Middle frontal gyrus (tissue), 1 donor: ENCODE measurements around the gene MMRN1.

ENCODE experiments used
- DNase-seq: peaks from one replicate; pipeline ENCODE4 v3.0.0-alpha.2; 2015; ENCODE audit warnings: low spot score; ENCODE audit errors: extremely low spot score

MMRN1 gene

GRCh38 chr4:89894649-89895550 lies at the start of gene MMRN1:
Gene MMRN1 (plus strand): TSS chr4:89894854. CDS start chr4:89894972, 118 bp downstream.
- DNase-seq = no peak

GRCh38 chr4:89847571-89848325 lies 46.9 kb upstream of the MMRN1 start:
- no peak for DNase-seq

DNA sequence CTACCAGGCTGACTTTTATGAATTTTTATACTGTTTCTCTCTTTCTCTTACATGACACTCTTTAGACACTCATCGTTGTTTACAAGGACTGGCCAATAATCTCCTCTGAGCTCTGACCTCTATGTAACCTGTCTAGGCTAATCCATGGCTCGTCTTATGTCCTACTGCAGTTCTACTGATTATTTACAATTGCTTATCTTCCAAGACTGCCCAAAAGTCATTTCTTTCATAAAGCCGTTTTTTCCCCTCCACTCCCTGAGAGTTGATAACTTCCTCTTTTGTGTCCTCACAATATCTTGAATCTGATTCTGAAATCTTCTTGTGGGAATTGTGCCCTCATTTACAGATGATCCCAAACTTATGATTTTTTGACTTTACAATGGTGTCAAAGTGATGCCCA lies 39.4 kb upstream of the MMRN1 start:
- DNase-seq = no peak

GRCh38 chr4:89860971-89861370 lies 33.7 kb upstream of the MMRN1 start:
- DNase-seq = no peak

DNA sequence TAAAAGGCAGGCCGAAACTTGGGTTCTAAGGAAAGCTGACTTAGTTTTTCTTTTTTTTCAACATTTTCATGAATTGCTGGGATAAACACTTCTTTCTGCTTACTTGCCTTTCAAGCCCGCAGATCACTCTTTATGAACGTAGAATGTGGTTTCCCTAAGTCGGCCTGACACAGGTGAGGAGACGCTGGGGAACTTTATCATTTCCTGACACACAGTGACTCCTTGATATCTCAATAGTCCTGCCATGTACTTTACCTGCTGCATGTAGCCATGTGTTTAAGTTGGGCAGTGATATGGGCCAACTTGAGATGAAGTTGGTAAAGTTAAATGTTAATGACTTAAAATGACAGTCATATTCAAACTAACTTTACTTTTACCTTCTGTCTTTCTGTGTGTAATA lies 31.1 kb upstream of the MMRN1 start:
- DNase-seq = no peak

GRCh38 chr4:89868276-89868675 lies 26.4 kb upstream of the MMRN1 start:
- DNase-seq = no peak

DNA sequence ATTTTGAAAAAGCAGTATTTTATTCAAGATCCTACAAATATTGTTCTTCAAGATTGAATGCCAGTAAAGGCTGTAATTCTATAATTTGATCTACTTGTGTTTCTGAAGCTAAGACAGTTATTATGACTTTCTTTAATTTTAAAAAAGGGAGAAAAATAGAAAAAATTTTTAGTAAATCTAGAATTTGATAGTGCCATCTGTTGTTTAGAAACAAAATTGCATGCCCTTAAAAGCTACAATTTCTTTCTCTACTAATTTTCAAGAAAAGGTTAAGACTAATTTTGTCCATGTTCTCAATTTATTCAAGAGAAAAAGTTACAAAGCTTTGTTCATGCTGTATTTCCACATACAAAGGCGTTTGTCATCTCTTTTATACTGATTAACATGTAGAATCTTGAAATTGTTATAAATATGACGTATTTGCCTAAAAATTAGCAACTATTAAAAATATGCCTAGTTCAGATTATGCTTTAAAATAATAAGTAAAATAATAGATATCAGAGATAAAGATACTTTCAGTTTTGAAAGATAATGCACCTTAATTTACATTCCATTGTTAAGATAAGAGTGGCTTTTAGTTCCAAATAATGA lies 25.6 kb upstream of the MMRN1 start:
- no peak for DNase-seq

- no peak for DNase-seq
These were observed 23.4 kb upstream of the MMRN1 start for GRCh38 chr4:89871211-89871610.

DNA sequence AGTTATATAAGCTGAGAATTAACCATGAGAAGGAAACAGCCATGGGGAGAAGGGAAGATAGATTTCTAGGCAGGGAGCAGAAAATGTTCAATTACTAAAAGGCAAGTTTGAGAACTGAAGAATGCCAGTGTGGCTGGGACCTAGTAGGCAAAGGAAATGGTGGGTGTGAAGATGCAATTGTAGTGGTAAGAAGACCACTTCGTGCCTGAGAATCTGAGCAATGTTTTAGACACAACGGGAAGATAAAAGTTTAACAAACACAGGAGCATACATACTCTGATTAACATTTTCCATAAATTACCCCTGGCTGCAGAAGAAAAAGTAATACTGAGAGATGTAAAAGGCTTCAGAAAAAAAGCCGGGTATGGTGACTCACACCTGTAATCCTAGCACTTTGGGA lies 18.1 kb upstream of the MMRN1 start:
- no peak for DNase-seq

- no peak for DNase-seq
These were observed 16.0 kb upstream of the MMRN1 start for GRCh38 chr4:89878611-89879010.

- DNase-seq = no peak
These were observed 15.4 kb upstream of the MMRN1 start for GRCh38 chr4:89879215-89879614.

- DNase-seq = no peak
These were observed 5.4 kb upstream of the MMRN1 start for GRCh38 chr4:89889289-89889688.

DNA sequence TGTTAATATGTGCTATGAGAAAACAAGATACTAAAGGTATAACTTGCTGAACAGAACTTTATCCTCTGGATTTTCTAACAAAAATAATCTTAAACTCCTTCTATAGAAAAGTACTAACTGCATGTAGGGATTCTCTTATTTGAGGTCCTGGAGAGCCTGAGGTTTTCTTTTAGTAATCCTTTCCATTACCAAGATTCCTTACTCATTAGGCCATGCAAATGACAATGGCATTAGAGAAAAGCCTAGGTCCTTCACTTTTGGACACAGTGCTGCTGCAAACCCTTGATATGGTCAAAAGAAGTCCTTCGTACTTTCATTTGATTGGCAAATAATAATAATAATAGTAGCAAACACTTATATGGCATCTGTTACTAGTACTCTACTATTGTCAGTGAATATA lies 3.2 kb downstream of the MMRN1 start:
- no peak for DNase-seq

- DNase-seq = no peak
These were observed 3.7 kb downstream of the MMRN1 start for GRCh38 chr4:89898304-89898716.

DNA sequence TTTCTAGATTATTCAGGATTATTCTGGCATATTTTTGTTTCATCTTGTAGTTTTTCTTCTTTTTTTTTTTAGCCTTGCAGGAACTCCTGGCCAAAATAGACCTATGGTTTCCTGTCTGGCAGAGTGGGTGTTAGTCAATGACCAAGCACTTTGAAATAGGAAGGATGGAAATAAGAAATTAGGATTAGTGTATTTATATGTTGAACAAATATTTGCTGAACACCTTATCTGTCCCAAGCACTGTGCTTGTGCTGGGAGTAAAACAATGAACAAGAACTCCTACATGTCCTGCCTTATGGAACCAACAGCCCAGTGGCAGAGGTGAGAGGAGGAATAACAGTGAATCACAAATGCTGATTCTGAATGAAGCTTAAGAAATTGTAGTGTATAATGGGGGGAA lies 4.5 kb downstream of the MMRN1 start:
- no peak for DNase-seq

DNA sequence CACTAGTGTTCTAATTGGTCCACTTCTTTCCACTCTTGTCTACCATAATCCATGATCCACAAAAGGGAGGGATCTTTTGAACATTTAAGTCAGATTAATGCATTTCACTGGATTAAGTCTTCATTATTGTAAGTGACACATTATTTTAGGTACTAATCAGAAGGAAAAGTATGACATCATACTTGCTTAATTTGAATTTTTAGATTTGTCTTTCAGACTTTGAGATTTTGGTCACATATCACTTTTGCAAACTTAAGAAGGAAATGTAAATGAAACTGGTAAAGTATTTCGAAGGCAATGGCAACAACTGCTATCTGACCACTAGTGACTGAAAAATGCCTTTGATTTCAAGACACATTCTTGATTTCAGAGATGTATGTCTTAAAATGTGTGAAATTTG lies 5.2 kb downstream of the MMRN1 start:
- no peak for DNase-seq

- peak; percentile 31 for DNase-seq
These were observed 7.3 kb downstream of the MMRN1 start for GRCh38 chr4:89901808-89902431.

GRCh38 chr4:89904524-89904923 lies 9.9 kb downstream of the MMRN1 start:
- no peak for DNase-seq

GRCh38 chr4:89906316-89906715 lies 11.7 kb downstream of the MMRN1 start:
- no peak for DNase-seq

GRCh38 chr4:89906777-89907521 lies 12.3 kb downstream of the MMRN1 start:
- DNase-seq = no peak

GRCh38 chr4:89909889-89910288 lies 15.2 kb downstream of the MMRN1 start:
- DNase-seq = no peak
